Measurements from ENCODE around the gene CAV2.
A peak's percentile ranks its signal among the peaks of the same experiment; 100 is the strongest.
"Not testable (repeated sequence)": the region's sequence is repeated elsewhere in the genome, so short reads cannot be mapped to it uniquely, and the experiment has no call there.

Gene CAV2, protein sequence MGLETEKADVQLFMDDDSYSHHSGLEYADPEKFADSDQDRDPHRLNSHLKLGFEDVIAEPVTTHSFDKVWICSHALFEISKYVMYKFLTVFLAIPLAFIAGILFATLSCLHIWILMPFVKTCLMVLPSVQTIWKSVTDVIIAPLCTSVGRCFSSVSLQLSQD

DNA sequence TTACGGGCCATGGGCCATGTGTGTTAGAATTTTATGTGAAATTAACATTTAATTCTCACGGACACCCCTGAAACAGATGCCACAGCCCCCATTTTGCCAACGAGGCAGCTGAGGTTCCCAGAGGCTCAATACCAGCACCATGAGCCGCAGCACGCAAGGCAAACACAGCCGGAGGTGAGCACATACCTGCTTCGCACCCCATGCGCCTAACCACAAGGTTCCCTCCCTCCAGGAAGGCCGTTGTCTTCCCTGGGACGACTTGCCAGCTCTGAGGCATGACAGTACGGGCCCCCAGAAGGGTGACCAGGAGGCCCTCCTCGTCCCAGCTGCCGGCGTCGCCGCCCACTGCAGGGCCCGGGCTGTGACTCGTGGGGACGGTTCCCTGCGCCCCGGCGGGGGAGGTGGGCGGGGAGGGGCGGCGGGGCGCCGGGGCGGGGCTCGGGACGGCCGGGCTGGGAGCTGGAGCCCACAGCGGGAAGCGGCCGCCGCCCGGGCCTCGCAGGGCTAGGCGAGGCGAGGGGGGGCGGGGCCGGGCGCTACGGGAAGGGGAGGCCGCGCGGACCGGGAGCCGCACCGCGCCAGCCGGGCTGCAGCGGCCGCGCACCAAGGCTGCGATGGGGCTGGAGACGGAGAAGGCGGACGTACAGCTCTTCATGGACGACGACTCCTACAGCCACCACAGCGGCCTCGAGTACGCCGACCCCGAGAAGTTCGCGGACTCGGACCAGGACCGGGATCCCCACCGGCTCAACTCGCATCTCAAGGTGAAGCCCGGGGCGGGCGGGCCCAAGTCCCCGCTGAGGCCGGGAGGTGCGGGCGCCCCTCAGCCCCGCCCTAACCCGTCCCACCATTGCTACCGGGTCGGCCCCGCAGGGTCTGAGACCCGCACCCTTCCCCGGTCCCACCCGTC is at the start of gene CAV2:
Gene CAV2, plus strand, starts transcription at position 571 of the 910 bp plus-strand sequence. Its CDS starts 44 bp downstream, at position 615.
- FAIRE-seq, result no peak

DNA sequence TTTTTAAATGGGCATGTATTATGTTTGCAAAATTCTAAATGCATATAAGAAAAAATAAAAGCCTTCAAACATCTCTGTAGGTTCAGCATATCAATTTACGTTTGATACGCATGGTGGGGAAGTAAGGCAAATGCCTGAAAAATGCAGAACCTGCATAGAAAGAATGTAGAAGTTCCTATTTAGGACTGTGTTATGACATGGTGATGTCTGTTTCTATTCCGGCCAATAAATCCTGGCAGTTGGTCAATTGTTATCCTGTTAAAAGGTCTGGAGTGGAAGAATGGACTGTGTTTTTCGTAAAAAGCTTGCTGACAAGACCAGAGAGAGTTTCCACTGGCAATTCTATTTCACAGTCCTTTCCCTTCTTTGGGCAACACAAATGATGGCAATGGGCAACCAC is 49.6 kb upstream of the CAV2 start:
- FAIRE-seq, result no peak

DNA sequence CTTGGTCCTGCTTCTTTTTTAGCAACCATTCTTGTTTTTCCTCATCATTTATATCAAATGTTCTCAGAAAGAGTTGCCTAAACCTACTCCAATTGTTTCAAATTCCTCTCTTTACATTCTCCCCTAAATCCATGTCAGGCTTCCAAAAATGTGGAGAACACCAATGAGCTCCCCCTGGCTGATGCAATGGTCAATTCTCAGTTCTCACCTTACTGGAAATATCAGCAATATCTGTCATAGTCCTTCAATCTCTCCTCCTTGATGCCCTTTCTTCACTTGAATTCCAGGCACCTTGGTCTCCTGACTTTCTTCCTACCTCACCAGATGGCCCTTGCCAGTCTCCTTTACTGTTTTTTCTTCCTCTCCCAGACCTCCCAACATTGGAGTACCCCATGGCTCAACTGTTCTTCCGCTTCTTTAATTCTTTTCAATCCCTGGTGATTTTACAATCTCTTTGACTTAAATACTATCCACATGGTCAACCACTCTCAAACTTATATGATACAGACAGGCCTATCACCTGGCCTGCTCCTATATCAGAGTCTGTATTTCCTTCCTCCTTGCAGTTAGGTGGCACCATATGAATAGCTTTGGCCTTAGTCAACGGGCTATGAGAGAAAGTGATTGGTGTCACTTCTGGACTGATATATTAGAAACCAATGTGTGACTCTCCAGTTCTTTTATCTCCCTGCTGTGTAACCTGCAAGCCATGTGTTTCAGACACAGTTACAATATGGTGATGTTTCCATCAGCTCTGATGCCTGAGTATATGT is 47.4 kb upstream of the CAV2 start:
- no peak for FAIRE-seq

DNA sequence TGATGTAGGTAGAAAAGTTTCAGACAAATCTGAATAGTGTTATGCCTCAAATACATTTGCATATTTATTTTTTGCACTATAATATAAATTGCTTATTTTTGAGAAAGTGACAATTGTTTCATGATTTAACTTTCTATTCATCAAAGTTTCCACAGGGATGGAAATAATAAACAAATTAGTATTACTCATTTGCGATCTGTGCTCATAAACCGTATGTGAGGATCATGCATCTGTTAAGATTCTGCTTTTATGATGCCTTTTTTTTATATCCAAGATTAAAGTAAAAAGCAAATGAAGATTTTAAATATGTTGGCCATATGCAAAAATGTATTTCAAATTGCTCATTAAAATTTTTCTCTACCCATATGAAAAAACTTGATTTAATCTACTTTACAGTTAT is 45.2 kb upstream of the CAV2 start:
- FAIRE-seq, result no peak

DNA sequence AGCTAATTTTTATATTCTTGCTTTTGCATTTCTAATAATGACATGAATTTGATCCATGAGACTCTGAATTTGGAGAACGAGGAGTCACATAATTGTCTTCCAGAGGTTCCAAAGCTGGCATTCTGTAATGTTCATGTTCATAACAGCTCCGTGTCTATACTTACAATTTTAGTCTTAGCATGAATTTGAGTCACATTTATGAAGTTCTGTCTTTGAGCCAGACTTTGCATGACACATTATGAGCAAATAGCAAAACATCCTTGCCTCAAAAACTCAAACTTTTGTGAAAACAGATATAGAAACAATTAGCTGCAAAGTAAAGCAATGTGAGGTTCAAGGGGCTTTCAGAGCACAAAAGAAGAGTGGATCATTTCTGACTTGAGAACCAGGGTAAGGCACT is 44.5 kb upstream of the CAV2 start:
- no peak for FAIRE-seq

DNA sequence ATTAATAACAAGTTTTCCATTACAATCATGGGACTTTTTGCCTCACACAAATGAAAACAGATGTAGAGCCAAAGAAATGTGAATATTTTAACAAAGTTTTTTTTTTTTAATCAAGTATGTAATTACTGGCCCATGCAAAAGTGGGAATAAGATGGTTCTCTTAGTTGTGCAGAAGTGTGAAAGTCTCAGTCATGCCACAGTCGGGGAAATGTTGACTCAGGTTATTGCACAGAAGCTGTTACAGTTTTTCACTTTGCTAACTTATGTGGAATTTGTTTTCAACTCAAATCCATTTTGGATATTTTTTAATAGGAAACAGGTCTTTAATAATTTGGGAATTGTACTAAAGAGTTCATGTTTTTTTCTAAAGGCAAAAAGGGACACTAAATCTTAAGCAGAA is 44.0 kb upstream of the CAV2 start:
- no peak for FAIRE-seq

DNA sequence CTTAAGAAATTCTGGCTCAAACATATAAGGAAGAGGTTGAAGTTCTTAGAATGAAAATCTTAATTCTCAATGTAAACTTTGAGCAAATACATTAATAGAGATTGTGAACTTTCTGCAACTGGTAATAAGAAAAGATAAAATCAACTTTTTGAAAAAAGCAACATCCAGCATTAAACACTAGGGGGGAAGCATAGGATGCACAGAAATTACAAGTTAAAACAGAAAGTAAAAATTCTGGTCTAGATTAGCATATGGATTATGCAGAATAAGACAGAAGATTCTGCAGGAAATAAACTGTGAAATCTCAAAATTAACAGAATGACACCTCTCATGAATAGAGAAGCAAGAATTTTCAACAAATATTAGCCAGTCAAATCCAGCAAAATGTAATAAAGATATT is 38.0 kb upstream of the CAV2 start:
- FAIRE-seq, result no peak

DNA sequence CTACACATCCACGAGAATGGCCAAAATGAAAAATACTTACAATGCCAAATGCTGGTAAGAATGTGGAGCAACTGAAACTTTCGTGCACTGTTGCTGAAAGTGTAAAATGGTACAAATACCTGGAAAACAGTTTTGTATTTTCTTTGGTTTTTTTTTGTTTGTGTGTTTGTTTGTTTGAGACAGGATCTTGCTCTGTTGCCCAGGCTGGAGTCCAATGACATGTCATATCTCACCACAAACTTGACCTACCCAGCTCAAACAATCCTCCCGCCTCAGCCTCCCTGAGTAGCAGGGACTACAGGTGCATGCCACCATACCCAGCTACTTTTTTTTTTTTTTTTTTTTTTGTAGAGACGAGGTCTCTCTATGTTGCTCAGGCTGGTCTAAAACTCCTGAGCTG is 35.6 kb upstream of the CAV2 start:
- FAIRE-seq, result no peak

DNA sequence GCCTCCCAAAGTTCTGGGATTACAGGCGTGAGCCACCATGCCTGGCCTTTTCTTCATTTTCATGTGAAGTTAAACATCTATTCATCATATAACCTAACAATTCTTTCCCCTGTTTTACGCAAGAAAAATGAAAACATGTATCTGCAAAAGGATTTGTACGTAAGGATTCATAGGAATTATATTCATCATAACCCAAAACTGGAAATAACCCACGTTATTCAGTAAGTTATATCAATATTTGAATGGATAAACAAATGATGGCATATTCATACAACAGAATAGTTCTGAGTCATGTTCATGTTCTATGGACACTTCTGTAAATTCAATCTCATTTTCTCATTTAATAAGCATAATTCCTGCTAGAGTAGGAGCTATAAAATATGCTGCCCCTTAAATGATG is 35.2 kb upstream of the CAV2 start:
- FAIRE-seq, result no peak

DNA sequence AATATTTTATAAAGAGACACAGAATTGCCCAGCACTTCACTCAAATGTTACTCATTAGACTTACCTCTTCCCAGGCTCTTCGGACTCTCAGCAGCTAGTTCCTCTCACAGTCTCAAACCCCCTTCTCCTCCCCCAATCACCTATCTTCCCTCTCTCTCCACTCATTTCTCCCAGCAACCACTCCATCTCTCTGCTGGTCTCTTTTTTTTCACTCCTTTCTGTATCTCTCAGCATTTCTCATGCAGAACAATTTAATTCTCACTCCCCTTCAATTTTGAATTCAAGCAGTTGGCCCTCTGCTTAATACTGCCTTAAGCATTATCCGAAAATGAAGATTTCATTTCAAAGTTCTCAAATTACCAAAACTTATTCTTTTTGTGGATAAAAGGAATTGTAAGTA is 34.4 kb upstream of the CAV2 start:
- no peak for FAIRE-seq

DNA sequence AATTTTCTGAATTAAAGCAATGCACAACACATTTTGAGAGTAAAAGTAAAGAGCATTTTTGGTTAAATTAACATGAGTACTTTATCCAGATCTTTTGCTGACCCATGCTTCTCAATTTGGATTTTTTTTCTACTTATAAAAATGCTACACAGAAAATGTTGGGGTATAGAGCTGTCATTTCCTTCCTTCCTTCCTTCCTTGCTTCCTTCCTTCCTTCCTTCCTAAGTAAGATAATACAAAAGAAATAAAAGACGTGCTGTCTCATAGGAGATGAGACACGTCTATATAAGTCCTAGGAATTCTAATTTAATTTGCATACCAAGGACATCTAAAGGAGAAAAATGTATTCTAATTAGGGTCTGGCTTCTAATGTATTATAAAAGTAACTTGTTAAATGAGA is 31.0 kb upstream of the CAV2 start:
- FAIRE-seq, result no peak

DNA sequence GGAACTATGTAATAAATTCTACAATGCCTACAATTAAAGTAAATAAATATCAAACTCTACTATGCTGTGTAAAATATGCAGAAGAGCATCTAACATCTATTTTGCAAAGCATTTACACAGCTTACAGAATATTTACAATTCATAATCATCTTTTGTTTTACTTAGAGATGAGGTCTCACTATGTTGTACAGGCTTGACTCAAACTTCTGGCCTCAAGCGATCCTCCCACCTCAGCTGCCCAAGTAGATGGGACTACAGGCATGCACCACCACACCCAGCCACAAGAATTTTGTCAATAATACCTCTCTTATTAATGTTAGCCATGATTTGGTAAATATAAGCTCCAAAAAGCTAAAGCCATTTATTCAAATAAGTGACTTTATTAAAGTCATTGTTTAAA is 21.9 kb upstream of the CAV2 start:
- FAIRE-seq, result no peak

DNA sequence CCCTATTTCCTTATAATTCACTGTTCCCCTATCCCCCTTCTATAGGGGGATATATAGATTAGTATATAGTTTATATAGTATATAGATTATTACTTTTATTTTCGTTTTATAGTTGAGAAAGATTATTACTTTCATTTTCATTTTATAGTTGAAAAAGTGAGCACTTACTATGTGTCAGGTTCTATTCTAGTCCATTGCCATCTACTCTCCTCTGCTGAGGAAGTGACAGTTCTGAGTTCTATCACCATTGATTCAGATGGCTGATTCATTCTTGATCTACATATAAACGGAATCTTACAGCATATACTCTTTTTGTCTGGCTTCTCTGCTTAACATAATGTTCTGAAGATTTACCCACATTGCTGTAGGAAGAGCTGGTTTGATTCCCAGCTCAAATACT is 20.7 kb upstream of the CAV2 start:
- no peak for FAIRE-seq

DNA sequence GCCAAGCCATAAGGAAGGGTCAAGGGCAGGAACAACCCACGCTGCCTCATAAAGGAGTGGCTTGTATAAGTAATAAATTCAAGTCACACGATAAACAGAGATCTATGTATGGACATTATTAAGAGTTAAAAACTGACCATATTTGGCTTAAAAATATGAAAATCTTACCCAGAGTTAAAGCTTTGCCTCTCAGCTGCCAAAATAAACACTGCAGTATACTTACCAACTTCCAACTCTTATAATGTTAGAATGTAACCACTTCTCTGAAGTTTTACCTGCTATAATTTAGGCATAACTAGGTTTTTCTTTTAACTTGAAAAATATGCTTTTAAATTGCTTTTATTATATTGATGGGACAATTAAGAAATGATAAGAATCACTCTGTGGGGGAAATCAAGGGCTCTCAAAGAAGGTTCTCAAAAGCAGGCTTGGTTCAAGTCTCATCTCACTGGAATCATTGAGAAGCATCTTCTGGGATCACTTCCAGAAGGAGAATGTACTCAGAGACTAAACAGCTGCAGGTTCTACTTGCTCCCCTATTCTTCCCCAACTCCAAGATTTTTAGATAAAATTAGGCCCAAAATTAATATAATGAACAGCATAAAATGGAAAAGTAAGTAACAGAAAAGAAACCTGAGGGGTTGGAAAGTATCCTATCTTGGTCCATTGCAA is 16.1 kb upstream of the CAV2 start:
- no peak for FAIRE-seq

DNA sequence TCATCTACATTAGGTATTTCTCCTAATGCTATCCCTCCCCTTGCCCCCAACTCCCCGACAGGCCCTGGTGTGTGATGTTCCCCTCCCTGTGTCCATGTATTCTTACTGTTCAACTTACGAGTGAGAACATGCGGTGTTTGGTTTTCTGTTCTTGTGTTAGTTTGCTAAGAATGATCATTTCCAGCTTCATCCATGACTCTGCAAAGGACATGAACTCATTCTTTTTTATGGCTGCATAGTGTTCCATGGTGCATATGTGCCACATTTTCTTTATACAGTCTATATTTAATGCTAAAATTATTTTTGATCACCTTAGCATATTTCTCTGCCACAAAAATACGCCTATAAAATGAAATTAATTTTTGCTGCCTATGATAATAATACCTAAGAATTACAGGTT is 15.1 kb upstream of the CAV2 start:
- FAIRE-seq, result not testable (repeated sequence)

DNA sequence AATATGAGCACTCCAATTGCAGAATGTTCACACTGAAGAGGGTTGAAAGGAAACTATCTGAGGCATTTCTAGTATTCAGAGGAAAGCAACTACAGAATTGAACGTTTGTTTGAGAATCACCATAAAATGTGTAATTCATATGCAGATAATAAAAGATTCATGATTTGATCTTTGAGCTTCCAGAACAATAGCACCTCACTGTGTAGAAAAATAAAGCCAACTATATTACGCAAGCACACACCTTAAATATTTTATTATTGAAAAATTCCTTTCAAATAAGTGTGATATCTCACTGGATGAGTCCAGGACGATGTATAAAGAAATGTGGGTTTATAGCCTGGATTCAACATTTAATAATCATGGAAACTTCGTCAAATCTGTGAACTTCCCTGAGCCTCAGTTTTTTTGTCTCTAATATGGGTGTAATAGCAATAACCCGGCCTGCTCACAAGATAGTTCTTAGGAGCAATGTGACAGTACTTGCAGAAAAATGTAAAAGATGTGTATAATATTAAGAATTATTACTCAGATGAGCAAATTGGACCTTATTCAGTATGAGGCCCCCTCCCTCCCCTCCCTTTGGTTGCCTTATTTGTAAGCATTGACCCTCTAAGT is 11.5 kb upstream of the CAV2 start:
- FAIRE-seq, result no peak

DNA sequence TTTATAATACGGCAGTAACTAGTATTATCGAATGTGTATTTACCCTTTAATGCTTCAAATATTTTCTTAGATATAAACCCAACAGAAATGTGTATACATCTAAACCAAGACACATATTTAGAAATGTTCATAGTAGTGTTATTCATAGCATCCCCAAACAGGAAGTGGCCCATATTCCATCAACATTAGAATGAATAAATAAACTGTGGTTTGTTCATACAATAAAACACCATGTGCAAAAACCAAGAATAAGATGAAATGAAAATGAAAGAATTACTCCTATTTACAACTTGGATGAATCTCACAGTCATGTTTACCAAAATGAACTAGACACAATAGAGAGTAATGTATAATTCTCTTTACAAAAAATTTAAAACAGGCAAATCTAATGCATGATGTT is 9.2 kb upstream of the CAV2 start:
- no peak for FAIRE-seq

DNA sequence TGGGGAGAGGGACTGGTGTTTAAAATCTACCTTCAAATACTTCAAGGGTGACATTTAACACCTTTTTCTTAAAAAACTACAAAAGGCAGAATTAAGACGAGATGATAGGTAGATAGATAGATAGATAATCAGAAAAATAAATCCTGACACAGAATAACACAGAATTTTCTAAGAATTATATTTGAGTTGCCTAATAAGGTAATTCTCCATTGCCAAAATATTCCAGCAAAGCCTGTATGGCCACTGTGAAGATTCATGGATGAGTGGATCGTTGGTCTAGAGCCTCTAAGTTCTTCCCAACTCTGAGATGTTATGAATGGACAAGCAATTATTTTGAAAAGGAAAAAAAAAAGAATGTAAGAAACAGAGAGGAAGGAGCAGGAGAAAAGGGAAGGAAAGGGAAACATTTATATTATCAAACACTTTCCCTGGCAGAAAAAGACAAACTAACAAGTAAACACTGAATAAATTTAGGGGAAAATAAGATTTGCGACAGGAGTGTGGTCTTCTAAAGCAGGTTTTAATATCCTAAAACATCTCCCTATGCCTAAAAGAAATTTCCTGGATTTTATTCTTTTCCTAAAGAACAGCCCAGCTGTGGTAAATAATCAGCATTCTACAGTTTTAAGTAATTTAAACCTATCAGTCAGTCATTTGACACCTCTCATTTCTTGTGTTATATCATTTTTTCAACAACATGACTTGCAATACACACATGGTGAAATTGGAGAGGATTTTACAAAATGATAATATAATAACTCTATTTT is 7.5 kb upstream of the CAV2 start:
- no peak for FAIRE-seq

DNA sequence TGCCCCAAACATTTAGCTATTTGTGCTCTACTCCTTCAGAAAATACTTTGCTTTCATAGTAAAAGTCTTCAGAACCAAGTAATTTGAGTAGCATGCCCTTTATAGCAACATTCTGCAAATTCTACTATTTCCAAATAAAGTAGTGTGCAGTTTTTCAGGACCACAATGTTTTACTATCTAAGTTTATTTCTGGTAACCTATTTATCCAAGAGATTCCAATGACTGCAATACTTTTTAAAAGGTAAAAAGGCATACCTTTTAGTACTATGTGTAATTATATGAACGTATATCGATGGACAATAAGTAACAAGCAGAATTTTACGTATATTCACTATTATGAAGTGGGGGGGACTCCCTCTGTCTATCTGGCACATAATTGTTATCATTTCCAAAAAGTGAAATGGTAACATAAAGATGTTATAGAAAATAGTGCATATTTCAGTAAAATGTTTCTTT is 6.9 kb upstream of the CAV2 start:
- peak; percentile 39 for FAIRE-seq

DNA sequence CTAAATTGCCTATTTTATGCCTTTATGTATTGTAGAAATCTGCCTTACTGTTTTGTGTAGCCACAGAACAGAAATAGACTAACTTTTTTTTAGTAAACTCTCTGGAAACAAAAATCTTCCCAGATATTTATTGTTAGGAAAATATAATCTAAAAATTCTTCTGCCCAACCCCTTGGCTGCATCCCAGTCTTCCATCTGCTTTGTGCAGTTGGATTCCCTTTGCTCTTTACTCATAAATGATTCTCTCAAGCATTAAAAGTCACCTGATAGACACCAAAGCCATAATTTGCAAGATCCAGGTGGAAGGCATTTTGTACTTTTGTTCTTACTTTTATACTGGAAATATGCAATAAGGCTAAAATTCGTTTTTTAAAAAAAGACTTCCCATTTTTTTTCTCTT is 6.1 kb upstream of the CAV2 start:
- FAIRE-seq, result no peak

DNA sequence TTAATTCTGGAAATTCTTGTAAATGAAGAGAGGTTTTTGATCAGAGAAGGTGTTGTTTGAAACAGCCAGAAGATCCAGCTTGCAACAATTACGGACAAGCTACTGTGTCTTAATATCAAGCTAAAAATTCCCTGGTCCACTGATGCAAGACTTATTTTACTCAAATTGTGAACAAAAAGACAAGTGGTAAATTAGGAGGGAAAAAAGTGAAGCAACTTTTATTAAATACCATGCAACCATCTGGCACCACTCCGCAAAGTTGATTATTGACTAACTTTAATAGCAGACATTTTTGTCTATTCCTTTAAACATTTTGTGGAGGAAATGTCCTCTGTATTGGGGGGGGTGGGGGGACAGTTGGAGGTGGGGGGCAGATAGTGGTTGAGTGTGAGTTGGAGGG is 5.1 kb upstream of the CAV2 start:
- no peak for FAIRE-seq

DNA sequence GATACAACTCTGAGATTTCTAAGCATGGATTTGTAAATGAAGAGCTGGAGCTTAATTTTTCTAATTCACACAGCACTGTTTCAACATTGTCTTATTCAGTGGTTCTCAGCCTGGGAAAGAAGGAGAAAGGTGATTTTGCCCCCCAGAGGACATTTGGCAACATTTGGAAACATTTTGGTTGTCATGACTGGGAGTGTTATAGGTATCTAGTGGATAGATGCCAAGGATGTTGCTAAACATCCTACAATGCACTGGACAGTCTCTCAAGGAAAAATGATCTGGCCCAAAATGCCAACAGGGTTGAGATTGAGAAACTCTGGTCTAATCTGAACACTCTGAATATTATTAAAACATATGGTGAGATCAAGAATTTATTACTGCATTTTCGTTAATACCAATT is 3.8 kb upstream of the CAV2 start:
- no peak for FAIRE-seq
